Esophagus squamous epithelium (tissue), 4 donors: ENCODE measurements around the gene TBXAS1.

ENCODE experiments used
- POLR2A ChIP-seq, 4 donors: fragments of 450-650 bp; IDR thresholded peaks; one replicate each; pipeline ENCODE4 v1.6.1; 2017; ENCODE audit warnings: antibody characterized with exemption in 4 of 4, mild to moderate bottlenecking in 4 of 4, moderate library complexity in 3 of 4
- TF ChIP-seq, protein P1 (sequence below), 6 experiments: fragments of 450-650 bp in 4 of 6; fragments of 200-600 bp in 2 of 6; sonication (generic) in 2 of 6; IDR thresholded peaks; one replicate each; pipeline ENCODE4 v1.5.1; 2016 to 2019; ENCODE audit warnings: antibody characterized with exemption in 6 of 6, mild to moderate bottlenecking in 4 of 6, moderate library complexity in 4 of 6

DNA sequence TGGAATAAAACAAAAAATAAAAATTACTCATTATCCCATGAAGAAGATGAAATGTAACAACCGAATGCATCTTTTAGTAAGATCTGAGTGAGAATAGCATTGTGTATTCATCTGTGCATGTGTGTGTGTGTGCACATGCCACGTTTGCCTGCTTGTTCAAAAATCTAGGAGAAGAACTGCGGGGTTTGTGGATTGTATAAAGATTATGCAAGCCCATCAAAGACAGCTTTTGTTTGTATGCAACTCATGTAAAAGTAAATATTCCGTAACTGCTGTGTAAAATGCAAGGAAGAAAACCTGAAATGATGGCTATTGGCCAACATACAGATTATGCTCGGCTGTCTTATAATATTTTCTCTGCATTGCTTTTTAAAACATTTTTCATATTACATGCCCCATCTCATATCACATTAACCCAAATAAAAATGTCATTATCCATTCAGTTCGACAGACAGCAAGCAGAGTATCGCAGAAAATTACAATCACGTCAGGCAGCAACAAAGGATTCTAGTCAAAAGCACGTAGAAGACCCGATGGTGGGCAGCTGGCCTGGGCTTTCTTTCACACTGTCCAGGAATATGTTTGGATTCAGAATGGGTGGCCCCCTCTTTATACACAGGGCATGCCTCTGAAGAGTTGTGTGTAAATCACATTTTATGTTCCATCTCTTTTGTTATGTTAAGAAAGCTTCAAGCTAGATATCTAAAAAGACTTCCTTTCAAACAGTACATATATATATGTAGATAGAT is 119.7 kb downstream of the TBXAS1 start:
- TF ChIP-seq, protein P1, sequence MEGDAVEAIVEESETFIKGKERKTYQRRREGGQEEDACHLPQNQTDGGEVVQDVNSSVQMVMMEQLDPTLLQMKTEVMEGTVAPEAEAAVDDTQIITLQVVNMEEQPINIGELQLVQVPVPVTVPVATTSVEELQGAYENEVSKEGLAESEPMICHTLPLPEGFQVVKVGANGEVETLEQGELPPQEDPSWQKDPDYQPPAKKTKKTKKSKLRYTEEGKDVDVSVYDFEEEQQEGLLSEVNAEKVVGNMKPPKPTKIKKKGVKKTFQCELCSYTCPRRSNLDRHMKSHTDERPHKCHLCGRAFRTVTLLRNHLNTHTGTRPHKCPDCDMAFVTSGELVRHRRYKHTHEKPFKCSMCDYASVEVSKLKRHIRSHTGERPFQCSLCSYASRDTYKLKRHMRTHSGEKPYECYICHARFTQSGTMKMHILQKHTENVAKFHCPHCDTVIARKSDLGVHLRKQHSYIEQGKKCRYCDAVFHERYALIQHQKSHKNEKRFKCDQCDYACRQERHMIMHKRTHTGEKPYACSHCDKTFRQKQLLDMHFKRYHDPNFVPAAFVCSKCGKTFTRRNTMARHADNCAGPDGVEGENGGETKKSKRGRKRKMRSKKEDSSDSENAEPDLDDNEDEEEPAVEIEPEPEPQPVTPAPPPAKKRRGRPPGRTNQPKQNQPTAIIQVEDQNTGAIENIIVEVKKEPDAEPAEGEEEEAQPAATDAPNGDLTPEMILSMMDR (IDR thresholded peaks at IDR 0.05), result no peak
- TF ChIP-seq POLR2A (IDR thresholded peaks at IDR 0.05), result no peak
